Measurements from ENCODE around the gene FAM193B.

Gene FAM193B

DNA sequence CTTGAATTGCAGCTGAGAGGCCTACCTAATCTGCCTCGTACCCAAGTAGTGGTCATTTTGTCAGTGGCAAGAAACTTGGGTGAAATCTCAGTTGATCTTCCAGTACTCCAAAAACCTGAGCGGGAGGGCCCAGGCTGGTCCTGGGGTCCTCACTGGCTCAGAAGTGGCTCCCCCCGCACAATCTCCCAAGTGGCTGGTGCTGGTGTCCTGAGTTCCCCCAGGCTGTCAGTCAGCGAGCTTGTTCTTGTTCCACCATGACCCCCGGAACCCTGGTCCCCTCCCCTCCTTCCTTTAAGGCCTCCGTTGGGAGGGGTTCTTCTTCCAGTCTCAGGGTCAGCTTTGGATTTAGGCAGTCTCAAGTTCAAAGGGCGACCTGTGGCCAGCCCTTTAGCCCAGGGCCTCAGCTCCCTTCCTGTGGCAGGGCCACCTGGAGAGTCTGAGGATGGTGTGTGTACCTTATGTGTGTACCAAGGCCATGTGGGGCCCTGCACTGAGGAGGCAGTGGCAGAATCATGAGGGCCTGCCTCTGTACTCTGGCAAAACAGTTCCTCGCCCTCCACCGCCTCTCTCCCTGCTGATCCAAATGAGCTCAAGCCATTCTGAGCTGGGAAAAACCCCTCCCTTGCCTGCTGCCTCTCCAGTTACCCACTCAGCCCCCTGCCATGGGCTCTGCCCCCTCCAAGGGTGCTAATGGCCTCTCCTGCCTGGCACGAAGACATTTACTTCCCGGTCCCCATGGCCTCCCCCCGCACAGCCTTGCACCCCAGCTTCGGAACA, 76.5 kb downstream of the FAM193B start:
- H3K27me3 ChIP-seq (ENCODE audit: insufficient read depth, poor library complexity, severe bottlenecking): no peaks in the 10 kb centered on the region
- H3K27ac ChIP-seq (replicated peaks): peak overlapping the region; percentile 83
- TF ChIP-seq GABPA (IDR thresholded peaks at IDR 0.05; ENCODE audit: low read depth): no peak
- TF ChIP-seq, protein P1, sequence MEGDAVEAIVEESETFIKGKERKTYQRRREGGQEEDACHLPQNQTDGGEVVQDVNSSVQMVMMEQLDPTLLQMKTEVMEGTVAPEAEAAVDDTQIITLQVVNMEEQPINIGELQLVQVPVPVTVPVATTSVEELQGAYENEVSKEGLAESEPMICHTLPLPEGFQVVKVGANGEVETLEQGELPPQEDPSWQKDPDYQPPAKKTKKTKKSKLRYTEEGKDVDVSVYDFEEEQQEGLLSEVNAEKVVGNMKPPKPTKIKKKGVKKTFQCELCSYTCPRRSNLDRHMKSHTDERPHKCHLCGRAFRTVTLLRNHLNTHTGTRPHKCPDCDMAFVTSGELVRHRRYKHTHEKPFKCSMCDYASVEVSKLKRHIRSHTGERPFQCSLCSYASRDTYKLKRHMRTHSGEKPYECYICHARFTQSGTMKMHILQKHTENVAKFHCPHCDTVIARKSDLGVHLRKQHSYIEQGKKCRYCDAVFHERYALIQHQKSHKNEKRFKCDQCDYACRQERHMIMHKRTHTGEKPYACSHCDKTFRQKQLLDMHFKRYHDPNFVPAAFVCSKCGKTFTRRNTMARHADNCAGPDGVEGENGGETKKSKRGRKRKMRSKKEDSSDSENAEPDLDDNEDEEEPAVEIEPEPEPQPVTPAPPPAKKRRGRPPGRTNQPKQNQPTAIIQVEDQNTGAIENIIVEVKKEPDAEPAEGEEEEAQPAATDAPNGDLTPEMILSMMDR (IDR thresholded peaks at IDR 0.05; ENCODE audit: insufficient read depth, low read length): no peak
- TF ChIP-seq SPI1 (IDR thresholded peaks at IDR 0.05; ENCODE audit: borderline replicate concordance, low read depth): no peak
- TF ChIP-seq, protein P2, sequence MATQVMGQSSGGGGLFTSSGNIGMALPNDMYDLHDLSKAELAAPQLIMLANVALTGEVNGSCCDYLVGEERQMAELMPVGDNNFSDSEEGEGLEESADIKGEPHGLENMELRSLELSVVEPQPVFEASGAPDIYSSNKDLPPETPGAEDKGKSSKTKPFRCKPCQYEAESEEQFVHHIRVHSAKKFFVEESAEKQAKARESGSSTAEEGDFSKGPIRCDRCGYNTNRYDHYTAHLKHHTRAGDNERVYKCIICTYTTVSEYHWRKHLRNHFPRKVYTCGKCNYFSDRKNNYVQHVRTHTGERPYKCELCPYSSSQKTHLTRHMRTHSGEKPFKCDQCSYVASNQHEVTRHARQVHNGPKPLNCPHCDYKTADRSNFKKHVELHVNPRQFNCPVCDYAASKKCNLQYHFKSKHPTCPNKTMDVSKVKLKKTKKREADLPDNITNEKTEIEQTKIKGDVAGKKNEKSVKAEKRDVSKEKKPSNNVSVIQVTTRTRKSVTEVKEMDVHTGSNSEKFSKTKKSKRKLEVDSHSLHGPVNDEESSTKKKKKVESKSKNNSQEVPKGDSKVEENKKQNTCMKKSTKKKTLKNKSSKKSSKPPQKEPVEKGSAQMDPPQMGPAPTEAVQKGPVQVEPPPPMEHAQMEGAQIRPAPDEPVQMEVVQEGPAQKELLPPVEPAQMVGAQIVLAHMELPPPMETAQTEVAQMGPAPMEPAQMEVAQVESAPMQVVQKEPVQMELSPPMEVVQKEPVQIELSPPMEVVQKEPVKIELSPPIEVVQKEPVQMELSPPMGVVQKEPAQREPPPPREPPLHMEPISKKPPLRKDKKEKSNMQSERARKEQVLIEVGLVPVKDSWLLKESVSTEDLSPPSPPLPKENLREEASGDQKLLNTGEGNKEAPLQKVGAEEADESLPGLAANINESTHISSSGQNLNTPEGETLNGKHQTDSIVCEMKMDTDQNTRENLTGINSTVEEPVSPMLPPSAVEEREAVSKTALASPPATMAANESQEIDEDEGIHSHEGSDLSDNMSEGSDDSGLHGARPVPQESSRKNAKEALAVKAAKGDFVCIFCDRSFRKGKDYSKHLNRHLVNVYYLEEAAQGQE (IDR thresholded peaks at IDR 0.05; ENCODE audit: insufficient replicate concordance, low read depth): no peak
- no peak for TF ChIP-seq POLR2AphosphoS5 (IDR thresholded peaks at IDR 0.05; ENCODE audit: low read depth)
- no peak for DNase-seq (ENCODE audit: low read depth in 1 of 2, low spot score in 1 of 2)
- H3K4me3 ChIP-seq (replicated peaks; ENCODE audit: insufficient read depth, low read length): no peak overlapping the region

DNA sequence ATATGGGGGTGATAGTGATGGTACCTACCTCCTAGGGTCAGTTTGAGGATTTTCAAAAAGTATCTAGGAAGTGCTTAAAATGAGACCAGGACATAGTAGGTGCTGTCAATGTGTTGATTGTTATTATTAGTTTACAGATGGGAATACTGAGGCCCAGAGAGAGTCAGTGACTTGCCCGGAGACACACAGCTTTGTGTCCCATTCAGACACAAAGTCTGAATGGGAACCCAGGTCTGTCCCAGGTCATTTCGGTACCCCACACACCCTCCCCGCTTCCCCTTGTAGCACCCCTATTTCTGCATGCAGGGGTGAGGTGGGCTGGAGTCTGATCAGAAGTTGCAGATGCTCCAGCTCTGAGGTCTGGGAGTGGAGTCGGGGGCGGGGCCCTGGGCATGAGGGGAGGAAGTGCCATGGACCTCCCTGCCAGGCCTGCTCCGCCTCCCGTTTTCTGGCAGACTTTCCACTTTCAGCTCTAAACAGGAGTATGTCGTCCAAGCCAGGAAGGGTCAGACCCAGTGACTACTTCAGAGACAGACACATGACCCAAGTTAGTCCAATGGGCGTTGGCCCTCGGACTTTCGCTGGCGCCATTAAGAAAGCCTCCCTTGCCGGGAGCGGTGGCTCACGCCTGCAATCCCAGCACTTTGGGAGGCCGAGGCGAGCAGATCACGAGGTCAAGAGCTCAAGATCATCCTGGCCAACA, 77.7 kb downstream of the FAM193B start:
- Histone ChIP-seq H3K27me3 (ENCODE audit: insufficient read depth, poor library complexity, severe bottlenecking) (no peaks in the 10 kb centered on the region), H3K4me3 (replicated peaks; ENCODE audit: insufficient read depth, low read length) (no peak overlapping the region), H3K27ac (replicated peaks) (no peak overlapping the region)
- TF ChIP-seq, protein P1 (IDR thresholded peaks at IDR 0.05; ENCODE audit: insufficient read depth, low read length): no peak
- peak; percentile 55; the same call in 1 of the 2 replicates for TF ChIP-seq SPI1 (IDR thresholded peaks at IDR 0.05; ENCODE audit: borderline replicate concordance, low read depth)
- TF ChIP-seq POLR2AphosphoS5 (IDR thresholded peaks at IDR 0.05; ENCODE audit: low read depth): no peak
- no peak for DNase-seq (ENCODE audit: low read depth in 1 of 2, low spot score in 1 of 2)

DNA sequence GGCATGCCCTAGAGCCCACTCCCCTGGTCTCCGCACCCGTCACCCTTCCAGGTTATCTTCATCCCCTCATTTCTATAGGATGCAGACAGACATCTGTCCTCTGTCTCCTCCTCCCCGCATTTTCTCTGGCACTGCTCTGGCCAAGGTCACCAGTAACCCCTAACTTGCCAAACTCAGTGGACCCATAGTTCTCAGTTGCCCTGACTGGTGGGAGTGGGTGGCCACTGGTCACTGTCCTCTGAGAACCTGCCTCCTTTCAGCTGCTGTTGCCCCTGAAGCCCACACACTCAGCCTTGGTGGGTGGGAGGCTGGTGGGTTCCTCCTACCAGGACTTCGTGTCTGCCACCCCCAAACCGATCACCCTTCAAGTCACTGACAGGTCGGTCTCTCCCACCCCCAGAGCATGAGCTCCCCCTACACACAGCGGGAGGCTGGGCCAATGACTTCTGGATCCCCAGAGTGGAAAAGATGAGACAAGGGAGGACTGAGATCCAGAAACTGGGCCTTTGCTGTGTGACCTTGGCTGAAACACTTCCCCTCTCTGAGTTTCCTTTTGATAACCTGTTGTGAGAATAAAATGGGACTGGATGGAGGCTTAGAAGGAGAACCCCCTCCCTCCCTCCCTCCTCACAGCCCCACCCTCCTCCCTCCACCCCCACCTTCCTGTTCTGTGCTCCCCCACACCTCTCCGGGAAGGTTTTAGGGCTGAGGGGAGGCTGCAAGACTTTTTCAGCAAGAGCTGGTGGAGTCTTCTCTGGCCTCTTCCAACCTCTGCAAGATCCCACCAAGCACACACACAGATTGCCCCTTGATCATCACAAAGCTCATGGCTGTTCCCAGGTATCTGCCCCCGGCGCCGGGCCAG, 78.6 kb downstream of the FAM193B start:
- H3K27me3 ChIP-seq (ENCODE audit: insufficient read depth, poor library complexity, severe bottlenecking): no peaks in the 10 kb centered on the region
- TF ChIP-seq POLR2AphosphoS5 (IDR thresholded peaks at IDR 0.05; ENCODE audit: low read depth) (no peak), GABPA (IDR thresholded peaks at IDR 0.05; ENCODE audit: low read depth) (no peak), SPI1 (IDR thresholded peaks at IDR 0.05; ENCODE audit: borderline replicate concordance, low read depth) (no peak)
- TF ChIP-seq, protein P1 (IDR thresholded peaks at IDR 0.05; ENCODE audit: insufficient read depth, low read length): no peak
- TF ChIP-seq, protein P2 (IDR thresholded peaks at IDR 0.05; ENCODE audit: insufficient replicate concordance, low read depth): no peak
- H3K27ac ChIP-seq (replicated peaks): no peak overlapping the region
- no peak for DNase-seq (ENCODE audit: low read depth in 1 of 2, low spot score in 1 of 2)
- H3K4me3 ChIP-seq (replicated peaks; ENCODE audit: insufficient read depth, low read length): no peak overlapping the region

Measured in HL-60 (cell line).